VCaP (cell line): Measurements from ENCODE around the gene GATA1.

ENCODE experiments used
- H3K27ac ChIP-seq: fragments of 450-650 bp; 2 replicates; pipeline ENCODE4 v1.5.1; 2017
- CTCF ChIP-seq: fragments of 450-650 bp; conservative IDR thresholded peaks from 2 replicates; pipeline ENCODE4 v1.5.1; 2017; ENCODE audit warnings: mild to moderate bottlenecking, moderate library complexity

Gene GATA1

GRCh38 chrX:48800574-48801279 is 14.3 kb downstream of the GATA1 start:
- no peak for TF ChIP-seq CTCF
- peak overlapping the region; percentile 67 for H3K27ac ChIP-seq

- peak within 1 kb of the TSS; percentile 67 for H3K27ac ChIP-seq
- no peak for TF ChIP-seq CTCF
Observed at GRCh38 chrX:48801280-48802088, 15.1 kb downstream of the GATA1 start, which contains the start of gene HDAC6. TSS of gene HDAC6 (plus strand) at chrX:48802067. CDS start at chrX:48802693, 626 bp downstream.

GRCh38 chrX:48802089-48802904 is 15.9 kb downstream of the GATA1 start:
- no peak for TF ChIP-seq CTCF
- peak overlapping the region; percentile 59 for H3K27ac ChIP-seq

- H3K27ac ChIP-seq, result peak overlapping the region; percentile 59
- no peak for TF ChIP-seq CTCF
Observed at GRCh38 chrX:48802905-48803200, 16.5 kb downstream of the GATA1 start.

GRCh38 chrX:48806081-48806480 is 19.7 kb downstream of the GATA1 start:
- no peak overlapping the region for H3K27ac ChIP-seq

GRCh38 chrX:48813644-48814043 is 27.3 kb downstream of the GATA1 start:
- TF ChIP-seq CTCF, result no peak
- H3K27ac ChIP-seq, result no peak overlapping the region

More at GRCh38 chrX:48806081-48806480, 19.7 kb downstream of the GATA1 start:
- no peak for TF ChIP-seq CTCF

GRCh38 chrX:48814722-48815121 is 28.3 kb downstream of the GATA1 start:
- no peak overlapping the region for H3K27ac ChIP-seq
- no peak for TF ChIP-seq CTCF
